Measurements from ENCODE around the gene RNF144B. TPM values are rescaled to one million over a fixed set of nuclear protein-coding genes. Genes with fewer than 3 reads are reported as not detected.

Gene RNF144B
- polyA plus RNA-seq, 3 donors: 25.6 to 31.0 (median 27.9) TPM

- WGBS (ENCODE audit: insufficient coverage): 100% methylated on average over 3 of the region's 4 CpGs
- Histone ChIP-seq H3K27me3 (ENCODE audit: control insufficient read depth in 2 of 2, insufficient read depth in 2 of 2, low read length in 2 of 2) (no peaks in the 10 kb centered on the region), H3K36me3 (replicated peaks in 1 of 2; ENCODE audit: control insufficient read depth in 1 of 2, insufficient read depth in 2 of 2, low read length in 2 of 2) (no peaks in the 10 kb centered on the region), H2AFZ (ENCODE audit: insufficient read depth, low read depth, low read length, poor library complexity, severe bottlenecking) (no peak overlapping the region), H3K27ac (ENCODE audit: low read depth in 1 of 2, low read length in 2 of 2) (peak overlapping the region in 1 of 2 donors; percentile 61), H3K4me1 (ENCODE audit: control insufficient read depth in 1 of 2, insufficient read depth in 2 of 2, low read length in 2 of 2) (peaks cover 16 to 17% of the 10 kb centered on the region in 2 donors), H3K9me3 (replicated peaks in 1 of 2; ENCODE audit: control insufficient read depth in 1 of 2, insufficient read depth in 1 of 2, low read length in 2 of 2) (no peaks in the 10 kb centered on the region), H3K4me3 (replicated peaks in 1 of 3; ENCODE audit: low read depth in 2 of 3, low read length in 3 of 3) (no peak overlapping the region), H4K20me1 (ENCODE audit: insufficient read depth, low read length) (no peaks in the 10 kb centered on the region), H3K9ac (ENCODE audit: insufficient read depth, low read length, poor library complexity, severe bottlenecking) (no peak overlapping the region), H3K79me2 (ENCODE audit: insufficient read depth, low read length) (no peaks in the 10 kb centered on the region), H3K4me2 (replicated peaks; ENCODE audit: extremely low read depth, low read length, poor library complexity, severe bottlenecking) (no peak overlapping the region)
- Mint-ChIP-seq H3K27me3 (ENCODE audit: low read depth in 3 of 3) (peaks cover 0 to 3% (median 0%) of the 10 kb centered on the region in 3 donors), H3K27ac (peak overlapping the region in 6 of 7 donors; percentile 17 to 92 (median 80)), H3K4me1 (peaks cover 16% of the 10 kb centered on the region), H3K36me3 (no peaks in the 10 kb centered on the region), H3K4me3 (no peak overlapping the region), H3K9me3 (peaks cover 0 to 4% (median 0%) of the 10 kb centered on the region in 7 donors)
- TF ChIP-seq CTCF (IDR thresholded peaks at IDR 0.05): no peak
- intact Hi-C loops (cut with micrococcal nuclease): no loop called here
- peak in 1 of 3 donors; percentile 27 for DNase-seq
These were observed 36.9 kb upstream of the RNF144B start for GRCh38 chr6:18350271-18350670.

- no CpG with 5 or more reads among the region's 3 CpGs for WGBS (ENCODE audit: insufficient coverage)
- intact Hi-C loops (cut with micrococcal nuclease): no loop called here
- peak overlapping the region in 1 of 2 donors; percentile 61 for H3K27ac ChIP-seq (ENCODE audit: low read depth in 1 of 2, low read length in 2 of 2)
These were observed 36.4 kb upstream of the RNF144B start for GRCh38 chr6:18350712-18351111.

More at GRCh38 chr6:18350712-18351111, 36.4 kb upstream of the RNF144B start:
- TF ChIP-seq CTCF (IDR thresholded peaks at IDR 0.05): no peak
- Histone ChIP-seq H4K20me1 (ENCODE audit: insufficient read depth, low read length) (no peaks in the 10 kb centered on the region), H3K4me2 (replicated peaks; ENCODE audit: extremely low read depth, low read length, poor library complexity, severe bottlenecking) (no peak overlapping the region), H2AFZ (ENCODE audit: insufficient read depth, low read depth, low read length, poor library complexity, severe bottlenecking) (no peak overlapping the region), H3K36me3 (replicated peaks in 1 of 2; ENCODE audit: control insufficient read depth in 1 of 2, insufficient read depth in 2 of 2, low read length in 2 of 2) (no peaks in the 10 kb centered on the region), H3K9ac (ENCODE audit: insufficient read depth, low read length, poor library complexity, severe bottlenecking) (no peak overlapping the region), H3K9me3 (replicated peaks in 1 of 2; ENCODE audit: control insufficient read depth in 1 of 2, insufficient read depth in 1 of 2, low read length in 2 of 2) (no peaks in the 10 kb centered on the region), H3K4me1 (ENCODE audit: control insufficient read depth in 1 of 2, insufficient read depth in 2 of 2, low read length in 2 of 2) (peaks cover 16 to 17% of the 10 kb centered on the region in 2 donors), H3K27me3 (ENCODE audit: control insufficient read depth in 2 of 2, insufficient read depth in 2 of 2, low read length in 2 of 2) (no peaks in the 10 kb centered on the region), H3K79me2 (ENCODE audit: insufficient read depth, low read length) (no peaks in the 10 kb centered on the region), H3K4me3 (replicated peaks in 1 of 3; ENCODE audit: low read depth in 2 of 3, low read length in 3 of 3) (no peak overlapping the region)
- H3K4me1 Mint-ChIP-seq: peaks cover 21% of the 10 kb centered on the region
- H3K4me3 Mint-ChIP-seq: no peak overlapping the region
- H3K27me3 Mint-ChIP-seq (ENCODE audit: low read depth in 3 of 3): peaks cover 0 to 3% (median 0%) of the 10 kb centered on the region in 3 donors
- H3K36me3 Mint-ChIP-seq: no peaks in the 10 kb centered on the region
- DNase-seq: peak; percentile 75 to 96 (median 86)
- H3K27ac Mint-ChIP-seq: peak overlapping the region in 6 of 7 donors; percentile 17 to 92 (median 83)
- H3K9me3 Mint-ChIP-seq: peaks cover 0 to 4% (median 0%) of the 10 kb centered on the region in 7 donors
